DMS153 treated with DMSO at 0.1 percent for 48 hours (cell line): Measurements from ENCODE around the gene OSTN.
"Not testable (repeated sequence)": the region's sequence is repeated elsewhere in the genome, so short reads cannot be mapped to it uniquely, and the experiment has no call there.

Experiments
- DNase-seq: peaks from one replicate; lab custom pipeline; 2025; ENCODE audit not compliant: unreplicated experiment; lab: John Stamatoyannopoulos, UW

OSTN gene

GRCh38 chr3:191234216-191234615 lies 35.2 kb downstream of the OSTN start:
- no peak for DNase-seq

DNA sequence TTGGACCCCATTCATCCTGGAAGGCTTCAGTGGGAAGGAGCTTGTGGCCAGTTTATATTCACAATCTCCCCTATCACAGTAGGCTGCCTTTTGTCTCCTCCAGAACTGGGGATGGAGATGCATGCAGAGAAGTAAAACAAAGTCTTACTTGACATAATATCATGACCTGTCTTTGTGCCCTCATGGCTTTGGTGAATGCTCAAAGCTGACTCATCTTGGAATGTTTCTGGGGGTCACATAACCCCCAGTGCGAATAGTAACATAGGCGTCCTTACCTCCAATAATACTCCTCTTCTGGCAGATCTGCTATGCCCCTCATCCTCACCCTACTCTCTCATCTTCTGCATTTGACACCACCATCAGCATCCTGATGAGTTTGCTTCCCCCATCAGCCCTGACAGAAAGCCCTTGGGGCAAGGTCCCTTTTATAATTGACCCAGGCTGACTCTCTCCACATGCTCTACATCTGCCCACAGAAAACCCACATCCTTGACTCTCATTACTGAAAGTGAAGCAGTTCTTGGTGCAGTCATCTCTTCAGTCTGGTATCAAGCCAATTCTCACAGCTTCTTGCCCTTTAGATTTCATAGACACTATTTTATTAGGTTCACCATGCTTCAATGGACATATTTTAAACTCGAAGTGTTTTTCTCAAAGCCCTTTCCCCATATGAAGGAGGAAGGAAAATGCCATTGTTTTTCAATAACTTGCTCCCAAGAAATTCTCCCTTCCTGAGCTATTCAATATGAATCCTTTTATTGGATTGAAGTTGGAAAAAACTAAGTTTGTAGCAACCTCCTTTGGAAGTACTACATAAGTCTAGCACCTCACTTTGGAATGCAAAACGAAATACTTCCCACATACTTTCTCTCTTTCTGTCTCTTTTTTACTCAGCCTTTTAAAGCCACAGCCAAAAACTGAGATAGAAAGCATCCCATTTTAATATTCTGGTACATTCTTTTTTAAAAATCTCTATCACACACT lies 36.6 kb downstream of the OSTN start:
- no peak for DNase-seq

- DNase-seq = no peak
Measured at GRCh38 chr3:191236646-191237045, 37.6 kb downstream of the OSTN start.

DNA sequence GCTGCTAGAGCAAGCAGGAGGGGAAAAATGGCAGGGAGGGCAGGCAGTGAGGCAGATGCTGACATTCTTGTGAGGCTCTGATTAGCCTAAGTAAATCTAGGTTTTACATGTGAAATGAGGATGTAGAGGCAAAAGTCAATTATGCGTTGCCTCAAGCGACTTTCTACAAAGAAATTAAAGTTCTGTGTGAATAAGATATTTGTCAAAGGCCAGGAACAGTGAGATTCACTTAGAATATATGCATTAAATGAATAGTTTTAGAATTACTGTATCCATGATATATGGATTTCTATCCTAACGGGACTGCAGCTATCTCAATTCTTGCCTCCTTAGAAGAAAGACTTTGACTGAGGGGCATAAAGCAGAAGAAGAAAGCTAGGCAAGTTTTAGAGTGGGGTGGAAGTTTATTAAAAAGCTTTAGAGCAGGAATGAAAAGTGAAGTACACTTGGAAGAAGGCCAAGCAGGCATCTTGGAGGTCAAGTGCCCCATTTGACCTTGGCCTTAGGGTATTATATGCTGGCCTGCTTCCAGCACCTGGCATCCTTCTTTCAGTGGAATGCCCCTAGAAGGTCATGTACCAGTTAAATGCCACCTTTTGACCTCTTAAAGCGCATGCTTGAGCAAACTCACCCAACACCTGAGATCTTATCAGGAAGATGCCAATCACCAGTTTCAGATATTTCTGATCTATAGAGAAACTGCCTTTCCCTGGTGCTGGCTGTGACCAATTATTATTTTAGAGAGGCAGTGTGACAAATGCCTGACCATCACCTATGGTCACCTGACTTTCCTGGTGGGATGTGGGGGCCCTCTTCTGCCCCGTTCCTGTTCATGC lies 38.2 kb downstream of the OSTN start:
- no peak for DNase-seq

DNA sequence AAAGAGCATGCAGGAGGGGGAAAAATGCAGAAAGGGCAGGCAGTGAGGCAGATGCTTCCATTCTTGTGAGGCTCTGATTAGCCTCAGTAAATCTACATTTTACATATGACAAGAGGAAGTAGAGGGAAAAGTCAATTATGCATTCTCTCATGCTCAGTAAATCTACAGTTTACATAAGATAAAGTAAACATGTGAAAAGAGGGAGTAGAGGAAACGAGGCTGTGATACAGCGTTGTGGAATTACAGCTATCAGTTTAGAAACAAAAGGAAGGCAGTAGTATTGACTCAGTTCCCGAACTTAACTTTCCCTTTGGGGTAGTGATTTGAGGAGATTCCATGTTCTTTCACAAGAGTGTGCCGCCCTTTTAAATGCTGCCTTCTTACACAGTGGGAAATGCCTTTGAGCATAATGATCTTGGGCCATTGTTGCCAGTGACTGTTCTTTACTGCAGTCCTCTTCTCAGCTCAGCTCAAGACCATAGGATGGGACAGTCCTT lies 39.3 kb downstream of the OSTN start:
- DNase-seq = peak; percentile 11

DNA sequence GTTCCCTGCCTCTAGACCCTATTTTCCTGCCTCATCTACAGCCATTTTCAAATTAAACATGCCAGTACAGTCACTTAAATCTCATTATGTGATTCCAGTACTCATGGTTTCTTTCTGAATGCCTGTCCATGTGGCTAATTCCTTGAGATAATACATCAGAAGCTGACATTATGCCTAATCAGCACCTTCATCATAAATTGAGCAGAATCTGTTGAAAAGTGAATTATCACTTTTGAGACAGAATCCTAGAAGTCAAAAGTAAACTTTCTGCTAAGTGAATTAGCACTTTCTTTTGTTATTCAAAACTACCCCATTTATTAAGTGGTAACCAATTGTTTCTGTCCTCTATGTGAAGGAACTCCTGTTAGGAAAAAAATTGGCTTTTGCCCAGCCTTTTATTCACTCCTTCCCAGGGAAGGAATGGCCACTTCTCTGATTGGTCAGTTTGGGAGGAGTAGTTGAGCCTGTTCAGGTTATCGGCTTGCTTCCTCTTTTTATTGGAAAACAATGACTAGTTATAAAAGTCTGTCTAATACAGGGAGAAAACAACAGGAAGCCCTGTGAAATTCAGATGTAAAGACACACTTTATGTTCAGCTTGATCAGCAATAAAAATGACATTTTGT lies 40.5 kb downstream of the OSTN start:
- DNase-seq = no peak

GRCh38 chr3:191240486-191240885 lies 41.4 kb downstream of the OSTN start:
- DNase-seq = no peak

GRCh38 chr3:191244242-191244867 lies 45.3 kb downstream of the OSTN start:
- DNase-seq = peak; percentile 15

GRCh38 chr3:191246034-191246433 lies 47.0 kb downstream of the OSTN start:
- DNase-seq = not testable (repeated sequence)

DNA sequence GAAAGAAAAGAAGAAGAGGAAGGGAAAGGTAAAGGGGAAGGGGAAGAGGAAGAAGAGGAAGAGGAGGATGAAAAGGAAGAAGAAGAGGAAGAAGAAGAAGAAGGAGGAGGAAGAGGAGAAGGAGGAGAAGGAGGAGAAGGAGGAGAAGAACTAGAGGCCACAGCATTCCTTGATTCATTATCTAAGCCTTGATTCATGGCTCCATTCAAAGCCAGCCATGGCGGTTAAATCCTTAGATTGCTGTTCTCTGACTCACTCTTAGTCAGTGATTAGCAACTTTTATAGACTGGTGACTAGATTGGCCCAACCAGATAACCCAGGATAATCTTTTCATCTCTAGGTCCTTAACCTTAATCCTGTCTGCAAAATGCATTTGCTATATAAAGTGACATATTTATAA lies 47.6 kb downstream of the OSTN start:
- DNase-seq = no peak

DNA sequence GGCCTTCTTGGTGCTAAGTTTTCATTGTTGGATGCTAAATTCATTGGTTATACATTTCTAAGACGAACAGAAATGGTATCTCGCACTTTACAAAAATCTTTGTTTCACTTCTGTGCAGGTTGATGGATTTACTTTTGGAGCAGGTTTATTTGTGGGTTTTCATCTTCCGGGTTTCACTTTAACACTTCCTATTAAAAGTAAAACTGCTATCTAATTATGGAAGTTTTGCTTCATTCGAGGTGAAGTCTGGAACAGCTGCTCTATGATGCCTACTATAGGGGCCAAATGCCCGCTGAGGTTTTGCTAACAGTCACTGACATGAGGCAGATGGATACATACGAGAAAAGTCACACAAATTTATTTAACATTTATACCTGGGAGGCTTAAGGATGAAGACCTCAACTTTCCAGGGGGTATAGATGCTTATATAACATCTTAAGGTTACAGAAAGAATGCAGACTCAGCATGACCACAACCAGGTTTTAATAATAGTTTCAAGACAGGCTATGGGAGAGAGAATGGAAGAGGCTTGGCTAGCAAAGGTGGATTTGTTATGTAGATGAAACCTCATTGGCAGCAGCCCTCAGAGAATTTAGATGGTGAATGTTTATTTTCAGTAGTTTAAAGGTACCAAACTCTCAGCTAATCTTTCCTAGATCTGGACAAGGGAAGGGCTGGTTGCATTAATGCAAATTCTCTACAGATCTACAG lies 54.2 kb downstream of the OSTN start:
- DNase-seq = no peak

- DNase-seq = no peak
Measured at GRCh38 chr3:191254098-191254873, 55.2 kb downstream of the OSTN start.

- DNase-seq = no peak
Measured at GRCh38 chr3:191255156-191255555, 56.1 kb downstream of the OSTN start.

DNA sequence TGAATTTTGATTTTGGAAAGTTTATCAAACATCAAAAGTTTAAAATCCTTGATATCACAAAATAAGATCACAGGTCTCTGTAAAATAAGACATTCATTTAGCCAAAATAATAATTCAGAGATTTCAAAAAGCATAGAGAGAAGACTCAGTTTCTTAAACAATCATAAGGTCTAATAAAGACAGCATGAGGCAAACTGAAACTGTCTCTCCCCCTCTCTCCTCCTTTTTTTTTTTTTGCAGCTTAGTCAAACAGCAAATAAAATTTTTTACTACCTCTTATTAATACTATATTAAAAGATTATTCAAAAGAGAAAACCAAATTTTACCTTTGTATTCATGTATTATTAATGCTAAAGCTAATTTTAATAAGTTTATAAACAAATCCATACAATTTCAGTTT lies 57.4 kb downstream of the OSTN start:
- no peak for DNase-seq

- no peak for DNase-seq
Measured at GRCh38 chr3:191257286-191257685, 58.2 kb downstream of the OSTN start.

- no peak for DNase-seq
Measured at GRCh38 chr3:191259486-191259885, 60.4 kb downstream of the OSTN start.

GRCh38 chr3:191260431-191261303 lies 61.6 kb downstream of the OSTN start:
- no peak for DNase-seq

DNA sequence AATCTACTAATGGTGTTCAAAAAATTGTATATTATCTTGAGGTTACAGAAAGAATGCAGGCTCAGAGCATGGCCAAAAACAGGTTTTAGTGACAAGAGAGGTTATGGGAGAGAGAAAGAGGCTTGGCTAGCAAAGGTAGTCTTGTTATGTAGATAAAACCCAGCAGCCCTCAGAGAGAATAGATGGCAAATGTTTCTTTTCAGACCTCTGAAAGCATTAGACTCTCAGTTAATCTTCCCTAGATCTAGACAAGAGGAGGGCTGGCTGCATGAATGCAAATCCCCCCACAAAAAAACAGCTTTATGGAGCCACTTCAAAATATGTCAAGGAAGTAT lies 62.2 kb downstream of the OSTN start:
- no peak for DNase-seq

DNA sequence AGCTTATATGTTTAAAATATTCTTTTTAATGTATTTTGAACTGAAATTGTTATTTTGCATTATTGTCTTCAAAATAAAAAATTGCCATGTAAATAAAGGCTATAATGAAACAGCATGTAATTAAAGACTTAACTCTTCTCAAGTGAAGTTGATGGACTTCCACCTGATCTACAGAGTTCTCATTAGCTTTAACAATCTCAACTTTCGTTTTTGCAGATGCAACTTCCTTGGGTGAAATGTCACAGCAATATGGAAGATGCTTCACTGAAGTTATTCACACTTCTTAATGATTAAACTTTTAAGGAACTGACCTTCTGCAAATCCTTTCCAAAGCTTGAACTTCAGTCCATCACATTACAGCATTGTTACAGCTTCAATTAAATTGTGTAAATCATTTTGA lies 63.6 kb downstream of the OSTN start:
- no peak for DNase-seq
